ENCODE data around the gene SDC1.

SDC1 gene

DNA sequence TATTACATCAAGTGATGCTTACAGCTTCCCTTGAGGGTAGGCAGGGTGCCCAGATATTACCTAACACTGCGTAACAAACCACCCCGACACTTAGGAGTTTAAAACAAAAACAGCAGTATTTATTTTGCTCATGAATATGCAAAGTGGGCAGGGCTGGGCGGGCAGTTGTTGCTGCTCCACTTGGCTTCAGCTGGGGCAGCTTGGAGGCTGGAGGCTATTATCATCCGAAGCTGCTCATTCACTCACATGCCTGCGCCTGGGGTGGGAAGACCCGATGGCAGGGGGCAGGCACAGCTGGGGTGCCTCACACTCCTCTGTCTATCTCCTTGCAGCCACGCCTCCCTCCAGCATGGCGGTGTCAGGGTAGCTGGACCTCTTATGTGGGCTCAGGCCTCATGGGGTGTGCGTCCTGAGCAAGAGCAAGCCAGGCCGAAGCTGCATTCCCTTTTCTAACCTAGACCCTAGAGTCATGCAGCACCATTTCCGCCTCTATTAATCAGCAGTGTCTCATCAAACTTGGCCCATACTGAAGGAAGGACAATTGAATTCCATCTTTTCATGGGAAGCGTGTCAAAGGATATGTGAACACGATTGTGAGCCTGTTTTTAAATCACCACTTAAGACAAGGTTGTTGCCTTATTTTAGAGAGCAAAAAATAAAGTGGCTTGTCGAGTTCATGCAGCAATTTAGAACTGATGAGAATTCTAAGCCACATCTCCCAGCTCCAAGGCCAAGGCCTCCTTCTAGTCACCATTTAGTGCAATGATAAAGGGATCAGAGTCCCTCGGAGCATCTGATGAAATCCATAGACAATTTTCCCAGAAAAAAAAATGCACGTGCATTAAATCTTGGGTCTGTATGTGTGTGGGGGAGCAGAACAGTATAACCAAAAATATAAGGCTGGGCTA lies 54.9 kb downstream of the SDC1 start:
- DNase-seq (ENCODE audit: low read depth) = no peak

DNA sequence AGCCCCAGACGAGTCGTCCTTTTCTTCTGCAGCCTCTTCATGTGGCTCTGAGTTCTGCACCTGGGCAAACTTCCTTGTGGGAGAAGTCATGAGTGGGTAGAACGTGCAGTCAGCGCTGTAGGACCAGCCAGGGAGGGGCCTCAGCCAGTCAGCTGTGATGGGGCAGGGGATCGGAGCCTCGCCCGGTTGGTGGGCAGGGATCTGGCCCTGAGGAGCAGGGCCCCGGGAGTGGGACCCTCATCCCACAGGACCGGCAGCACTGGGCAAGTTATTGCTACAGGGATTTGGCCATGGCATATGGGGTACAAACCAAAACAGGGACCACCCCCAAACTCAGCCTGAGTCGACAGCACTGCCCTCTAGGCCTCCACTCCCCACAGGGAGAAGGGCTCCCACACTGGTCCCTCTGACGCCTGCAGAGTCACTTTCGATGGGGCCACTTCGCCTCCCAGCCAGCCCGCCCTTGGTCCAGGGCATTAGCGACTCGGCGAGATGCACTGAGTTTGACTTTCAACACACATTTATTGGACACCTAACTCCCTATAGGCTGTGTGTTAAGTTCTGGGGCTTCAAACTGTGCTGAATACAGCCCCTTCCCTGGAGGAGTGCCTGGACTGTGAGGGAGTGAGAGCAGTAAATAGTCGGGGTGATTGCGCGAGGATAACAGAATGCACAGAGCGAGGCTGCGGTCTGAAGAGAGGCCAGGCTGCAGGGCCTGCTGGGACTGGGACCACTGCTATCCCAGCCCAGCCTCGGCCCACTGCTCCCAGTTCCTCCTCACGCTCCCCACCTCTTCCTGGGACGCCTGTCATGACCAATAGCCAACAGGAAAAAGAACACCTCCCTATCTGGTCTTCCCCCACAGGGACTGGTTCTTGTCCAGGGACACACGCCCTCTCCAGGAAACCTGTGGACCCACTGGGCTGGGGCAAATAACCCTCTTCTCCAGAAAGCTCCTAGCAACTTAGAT lies 55.9 kb downstream of the SDC1 start:
- no peak for DNase-seq (ENCODE audit: low read depth)

DNA sequence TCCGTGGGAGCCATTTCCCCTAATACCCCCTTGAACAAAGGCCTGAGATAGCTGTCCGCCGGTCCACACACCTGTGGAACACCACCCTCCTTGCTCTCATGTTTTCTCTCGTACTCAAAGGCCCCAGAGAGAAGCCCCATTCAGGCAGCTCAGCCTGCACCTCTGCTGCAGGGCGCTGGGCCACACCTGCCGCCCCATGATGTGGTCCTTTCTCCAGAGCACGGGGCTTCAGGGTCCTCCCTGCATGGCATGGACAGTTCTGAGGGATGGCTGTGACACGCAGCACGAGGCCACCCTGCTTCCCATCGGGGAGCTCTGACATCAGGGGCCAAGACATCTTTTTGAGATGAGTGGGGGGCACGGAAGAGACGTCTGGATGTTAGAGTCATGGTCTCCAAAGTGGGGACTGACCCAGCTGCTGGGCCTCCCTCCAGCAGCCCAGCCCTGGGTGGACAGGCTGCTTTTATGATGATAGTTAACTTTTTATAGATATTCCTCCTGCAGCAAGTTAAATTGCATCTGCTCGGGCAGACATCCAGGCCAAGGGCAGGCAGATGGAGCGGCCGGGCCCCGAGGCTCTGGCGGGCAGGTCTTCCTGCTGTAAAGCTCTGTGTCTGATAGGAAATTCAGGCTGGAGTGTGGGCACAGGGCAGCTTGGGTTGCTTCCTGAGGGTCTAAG lies 56.7 kb downstream of the SDC1 start:
- DNase-seq (ENCODE audit: low read depth) = no peak

DNA sequence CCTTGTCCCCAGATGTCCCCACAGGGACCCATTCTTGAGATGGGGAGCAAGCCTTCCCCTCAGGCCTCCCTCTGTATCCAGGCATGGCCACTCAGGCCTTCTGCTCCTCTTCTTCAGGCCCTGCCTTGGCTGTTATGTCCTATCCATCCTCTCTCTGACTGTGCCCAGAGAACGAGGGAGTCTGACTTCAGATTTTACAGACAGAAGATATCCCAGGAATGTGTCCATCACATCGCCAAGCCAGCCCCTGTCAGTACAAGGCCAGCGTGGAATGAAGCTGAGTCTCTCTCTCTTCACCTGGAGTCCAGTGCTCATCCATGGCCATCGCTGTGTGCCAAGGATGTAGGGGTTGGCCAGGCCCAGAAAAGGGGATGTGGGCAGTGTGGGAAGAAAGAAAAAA lies 57.6 kb downstream of the SDC1 start:
- DNase-seq (ENCODE audit: low read depth) = peak; percentile 34

DNA sequence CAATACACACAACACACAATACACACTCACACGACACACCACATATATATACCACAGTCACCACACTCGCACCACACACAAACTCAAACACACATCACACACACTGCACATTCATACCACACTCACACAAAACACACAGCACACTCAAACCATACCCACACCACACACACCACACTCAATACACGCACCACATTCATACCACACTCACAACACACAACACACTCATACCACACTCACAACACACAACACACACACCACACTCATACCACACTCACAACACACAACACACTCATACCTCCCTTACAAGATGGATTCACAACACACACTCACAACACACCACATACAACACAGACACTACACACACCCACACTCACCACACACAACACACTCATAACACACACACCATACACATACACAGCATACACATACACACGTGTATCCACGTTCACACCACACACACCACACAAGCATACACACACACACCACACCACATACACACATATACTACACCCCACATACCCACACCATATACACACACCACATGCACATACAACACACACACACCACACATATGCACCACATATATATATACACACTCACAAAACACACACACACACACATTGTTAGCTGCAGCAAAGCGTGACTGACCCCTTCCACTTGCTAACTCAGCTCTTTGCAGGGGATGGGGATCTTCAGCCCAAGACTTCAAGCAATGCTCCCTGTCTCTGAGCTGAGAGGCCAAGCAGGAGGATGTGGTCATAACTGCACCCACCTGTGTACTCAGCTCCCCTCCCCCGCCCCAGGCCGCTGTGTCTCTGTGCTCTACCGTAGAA lies 59.0 kb downstream of the SDC1 start:
- DNase-seq (ENCODE audit: low read depth) = no peak

DNA sequence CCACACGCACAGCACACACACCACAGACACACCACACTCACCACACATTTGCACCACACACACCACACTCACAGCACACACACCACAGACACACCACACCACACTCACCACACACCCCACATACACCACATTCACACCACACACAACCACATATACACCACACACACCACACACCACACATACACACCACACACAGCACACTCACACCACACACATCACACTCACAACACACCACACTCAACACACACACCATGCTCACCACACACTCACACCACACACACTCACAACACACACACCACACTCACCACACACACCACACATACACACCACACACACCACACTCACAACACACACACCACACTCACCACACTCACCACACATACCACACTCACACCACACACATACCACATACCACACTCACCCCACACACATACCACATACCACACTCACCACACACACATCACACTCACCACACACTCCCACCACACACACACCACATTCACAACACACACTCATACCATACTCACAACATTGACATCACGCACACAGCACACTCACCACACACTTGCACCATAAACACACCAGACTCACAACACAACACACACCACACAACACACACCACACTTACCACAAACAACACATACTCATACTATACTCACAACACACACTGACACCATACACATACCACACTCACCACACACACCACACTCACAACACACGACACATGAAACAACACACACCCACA lies 60.0 kb downstream of the SDC1 start:
- no peak for DNase-seq (ENCODE audit: low read depth)

DNA sequence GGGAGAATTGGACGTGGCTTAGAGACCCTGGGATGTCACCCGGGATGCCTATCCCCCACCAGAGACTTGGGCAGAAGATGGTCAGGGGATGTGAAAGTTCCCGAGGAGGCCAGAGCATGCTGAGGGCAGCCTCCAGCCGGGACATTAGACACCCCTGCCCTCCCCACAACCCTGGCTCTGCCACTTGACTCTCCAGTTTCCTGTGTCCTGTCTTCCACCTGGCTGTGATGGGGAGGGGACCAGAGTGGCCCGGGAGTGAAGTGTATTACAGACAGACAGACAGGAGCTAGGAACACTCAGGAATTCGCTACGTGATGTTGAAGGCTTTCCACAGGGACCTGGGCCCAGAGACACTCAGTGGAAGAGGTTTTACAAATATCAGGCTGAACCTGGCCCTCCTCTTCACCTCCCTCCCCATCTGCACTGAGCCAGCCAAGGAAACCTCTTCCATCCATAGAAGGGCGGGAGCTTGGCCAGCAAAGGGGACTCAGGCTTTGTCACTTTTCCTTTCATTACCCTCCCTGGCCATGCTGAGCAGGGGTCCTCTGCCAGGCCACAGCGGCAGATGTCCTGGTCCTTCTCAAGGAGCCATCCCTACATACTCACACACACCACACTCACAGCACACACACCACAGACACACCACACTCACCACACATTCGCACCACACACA lies 60.7 kb downstream of the SDC1 start:
- no peak for DNase-seq (ENCODE audit: low read depth)

DNA sequence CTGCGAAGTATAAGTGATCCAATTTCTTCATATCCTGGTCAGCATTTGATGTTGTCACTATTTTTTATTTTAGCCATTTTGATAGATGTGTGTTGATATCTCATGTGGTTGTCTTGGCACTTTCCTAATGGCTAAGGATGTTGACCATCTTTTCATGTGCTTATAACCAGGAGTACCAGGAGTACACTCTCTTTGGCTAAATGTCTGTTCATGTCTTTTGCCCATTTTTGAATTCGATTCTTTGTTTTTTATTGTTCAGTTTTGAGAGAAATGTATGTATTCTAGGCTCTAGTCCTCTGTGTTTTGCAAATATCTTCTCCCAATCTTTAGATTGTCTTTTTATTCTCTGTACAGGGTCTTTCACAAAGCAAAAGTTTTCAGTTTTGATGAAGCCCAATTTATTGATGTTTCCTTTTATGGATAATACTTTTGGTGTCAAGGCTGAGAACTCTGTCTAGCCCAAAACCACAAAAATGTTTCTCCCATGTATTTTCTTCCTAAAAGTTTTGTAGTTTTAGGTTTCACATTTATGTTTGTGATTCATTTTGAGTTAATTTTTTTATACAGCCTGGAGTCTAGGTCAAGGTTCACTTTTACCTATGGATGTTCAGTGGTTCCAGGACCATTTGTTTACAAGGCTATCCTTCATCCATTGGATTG lies 65.4 kb downstream of the SDC1 start:
- DNase-seq (ENCODE audit: low read depth) = no peak

DNA sequence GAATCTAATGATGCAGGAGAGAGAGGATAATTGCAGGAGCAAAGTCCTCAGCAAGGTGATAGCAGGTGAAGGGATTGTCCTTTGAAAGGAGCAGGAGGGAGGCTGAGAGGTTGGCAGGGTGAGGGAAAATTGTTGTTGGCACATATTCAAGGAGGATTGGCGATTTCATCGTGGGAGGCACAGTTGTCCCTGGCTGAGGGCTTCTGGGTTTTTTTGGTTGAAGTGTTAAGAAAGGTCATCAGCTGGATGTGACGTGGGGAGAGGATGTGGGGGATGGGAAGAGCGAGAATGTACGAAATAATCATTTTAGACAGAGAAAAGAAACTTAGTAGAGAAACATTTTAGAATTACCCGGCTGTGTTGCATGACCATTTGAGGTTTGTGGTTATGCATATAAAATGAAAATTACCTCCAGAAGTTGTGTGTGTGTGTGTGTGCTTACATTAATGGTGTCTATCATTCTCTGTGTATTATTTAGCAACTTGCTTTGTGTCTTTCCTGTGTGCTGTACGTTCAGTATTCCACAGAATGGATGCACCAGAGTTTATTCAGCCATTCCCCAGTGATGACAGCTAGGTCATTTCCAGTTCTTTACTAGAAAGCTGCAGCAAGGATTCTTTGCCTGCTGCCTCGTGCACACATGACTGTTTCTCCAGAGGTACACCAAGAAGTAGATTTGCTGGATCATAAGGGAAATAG lies 67.6 kb downstream of the SDC1 start:
- DNase-seq (ENCODE audit: low read depth) = peak; percentile 22

DNA sequence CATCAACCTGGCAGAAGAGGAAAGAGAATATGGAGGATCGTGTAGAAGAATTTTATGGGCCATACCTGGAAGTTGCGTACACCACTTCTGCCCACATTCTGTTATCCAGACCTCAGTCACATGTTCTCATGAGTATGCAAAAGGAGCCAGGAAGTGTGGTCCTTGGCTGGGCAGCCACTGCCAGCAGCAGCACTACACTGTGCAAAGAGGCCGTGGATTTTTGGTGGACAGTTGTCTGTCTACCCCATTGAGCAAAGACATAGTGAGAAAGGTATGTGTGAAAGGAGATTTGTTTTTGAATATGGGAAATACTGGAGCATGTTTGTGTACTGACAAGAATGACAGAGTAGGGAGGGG lies 68.1 kb downstream of the SDC1 start:
- DNase-seq (ENCODE audit: low read depth) = no peak

DNA sequence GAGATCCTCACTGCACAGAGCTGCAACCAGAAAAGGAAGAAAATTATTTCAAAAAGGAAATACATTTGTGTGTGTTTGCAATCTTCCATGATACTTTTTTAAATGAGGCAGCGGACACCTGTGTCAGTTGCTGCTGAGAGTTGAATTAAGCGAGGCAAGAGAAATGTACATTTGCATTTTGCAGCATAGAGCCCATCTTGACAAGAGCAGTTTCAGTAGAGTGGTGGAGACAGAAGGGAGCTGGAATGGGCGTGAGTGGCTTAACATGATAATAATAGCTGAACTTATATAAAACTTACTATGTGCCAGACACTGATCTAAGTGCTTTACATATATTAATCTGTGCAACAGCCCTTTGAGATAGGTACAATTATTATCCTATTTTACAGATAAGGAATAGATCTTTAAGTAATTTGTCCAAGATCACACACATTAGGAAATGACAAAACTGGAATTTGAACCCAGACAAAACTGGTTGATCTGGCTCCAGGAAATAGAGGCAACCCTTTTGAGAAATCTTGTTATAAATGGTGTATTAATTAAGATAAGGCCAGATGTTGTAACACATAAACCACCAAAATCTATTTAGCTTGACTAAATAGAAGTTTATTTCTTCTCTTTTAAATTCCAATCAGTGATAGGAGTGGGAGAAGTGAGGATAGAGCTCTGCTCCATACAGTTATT lies 68.7 kb downstream of the SDC1 start:
- no peak for DNase-seq (ENCODE audit: low read depth)

DNA sequence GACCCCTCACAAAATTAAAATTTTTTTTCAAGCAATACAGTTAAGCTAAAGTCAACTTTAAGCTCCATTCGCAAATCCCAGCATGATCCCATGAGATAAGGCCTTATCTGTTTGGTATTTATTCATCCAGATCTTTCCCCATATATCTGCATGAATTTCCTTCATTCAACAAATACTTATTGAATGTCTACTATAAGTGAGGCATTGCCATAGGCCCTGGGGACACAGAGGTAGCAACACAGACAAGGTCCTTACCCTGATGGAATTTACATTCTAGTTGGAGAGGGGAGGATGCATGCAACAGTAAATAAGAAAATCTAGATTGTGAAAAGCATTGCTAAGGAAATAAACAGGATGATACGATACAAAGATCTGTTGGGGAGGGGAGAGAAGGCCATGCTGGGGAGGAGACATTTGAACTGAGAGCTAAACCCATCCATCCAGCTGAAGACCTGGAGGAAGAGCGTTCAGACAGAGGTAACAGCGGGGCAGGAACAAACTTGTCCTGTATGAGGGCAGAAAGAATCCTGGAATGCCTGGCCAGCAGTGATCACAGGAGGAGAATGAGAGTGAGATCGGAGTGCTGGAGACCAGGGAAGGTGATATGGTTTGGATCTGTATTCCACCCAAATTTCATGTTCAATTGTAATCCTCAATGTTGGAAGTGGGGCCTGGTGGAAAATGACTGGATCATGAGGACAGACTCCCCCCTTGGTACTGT lies 71.6 kb downstream of the SDC1 start:
- no peak for DNase-seq (ENCODE audit: low read depth)

DNA sequence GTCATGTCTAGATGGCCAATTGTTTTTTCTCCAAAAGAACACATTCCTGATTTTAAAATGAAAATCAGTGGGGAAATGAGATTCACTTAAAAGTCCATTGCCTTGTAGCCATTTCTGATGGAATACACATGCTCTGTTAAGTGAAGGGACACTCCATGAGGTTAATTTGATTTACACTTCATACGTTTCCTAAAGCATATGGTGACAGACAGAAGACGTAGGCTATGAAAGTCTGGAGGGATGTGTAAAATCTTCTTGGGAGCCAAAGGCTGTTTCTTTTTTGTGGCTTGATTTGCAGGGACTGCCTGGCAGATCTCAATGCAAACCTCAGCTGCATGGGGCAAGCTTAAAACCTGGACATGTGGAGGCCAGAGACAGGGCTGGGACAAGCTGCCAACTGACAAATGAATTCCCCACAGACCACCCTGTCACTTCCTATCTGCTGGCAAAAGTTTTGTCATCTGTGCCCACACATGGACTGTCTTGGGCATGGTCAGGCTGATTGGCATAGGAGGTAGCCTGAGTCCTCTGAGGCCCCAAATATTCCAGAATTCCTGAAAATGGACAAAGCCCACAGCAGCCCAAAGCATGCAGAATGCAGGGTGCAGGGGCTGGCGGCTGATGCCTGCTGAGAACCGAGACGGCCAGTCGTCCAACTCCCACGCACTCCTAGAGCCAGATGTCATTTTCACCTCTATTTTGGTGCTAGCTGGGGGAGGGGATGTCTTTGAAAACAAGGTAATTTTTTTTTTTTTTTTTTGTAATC lies 73.9 kb downstream of the SDC1 start:
- no peak for DNase-seq (ENCODE audit: low read depth)
